OCI-M1 (cell line): ENCODE measurements around the gene RRP7A.
"Not testable (repeated sequence)": the region's sequence is repeated elsewhere in the genome, so short reads cannot be mapped to it uniquely, and the experiment has no call there.

ENCODE experiments used
- DNase-seq: peaks from one replicate; lab custom pipeline; 2025; lab: John Stamatoyannopoulos, UW

The RRP7A gene

GRCh38 chr22:42519525-42520401 is at the start of gene RRP7A:
Gene RRP7A (minus strand): TSS chr22:42519796. CDS start chr22:42519786, 10 bp downstream.
- peak; percentile 87 for DNase-seq

GRCh38 chr22:42567950-42568349 is 48.4 kb upstream of the RRP7A start:
- not testable (repeated sequence) for DNase-seq

GRCh38 chr22:42565956-42566355 is 46.4 kb upstream of the RRP7A start:
- no peak for DNase-seq

- no peak for DNase-seq
These were observed 45.1 kb upstream of the RRP7A start for GRCh38 chr22:42564699-42565098.

GRCh38 chr22:42563943-42564342 is 44.3 kb upstream of the RRP7A start:
- not testable (repeated sequence) for DNase-seq

GRCh38 chr22:42562684-42563083 is 43.1 kb upstream of the RRP7A start:
- DNase-seq: no peak

- DNase-seq: peak; percentile 23
These were observed 42.7 kb upstream of the RRP7A start for GRCh38 chr22:42562279-42562678.

- no peak for DNase-seq
These were observed 42.3 kb upstream of the RRP7A start for GRCh38 chr22:42561856-42562255.

GRCh38 chr22:42560781-42561180 is 41.2 kb upstream of the RRP7A start:
- no peak for DNase-seq

- DNase-seq: no peak
These were observed 40.8 kb upstream of the RRP7A start for GRCh38 chr22:42560381-42560780.

GRCh38 chr22:42553475-42554361 is 34.1 kb upstream of the RRP7A start, which contains the start of gene SERHL2:
Gene SERHL2 (plus strand): TSS chr22:42553956. CDS start chr22:42554021, 65 bp downstream.
- peak; percentile 86 for DNase-seq

- not testable (repeated sequence) for DNase-seq
These were observed 32.7 kb upstream of the RRP7A start for GRCh38 chr22:42552294-42552647.

- no peak for DNase-seq
These were observed 29.9 kb upstream of the RRP7A start for GRCh38 chr22:42549331-42550060.

GRCh38 chr22:42548597-42549330 is 29.2 kb upstream of the RRP7A start:
- no peak for DNase-seq

GRCh38 chr22:42548126-42548525 is 28.5 kb upstream of the RRP7A start:
- not testable (repeated sequence) for DNase-seq

- DNase-seq: no peak
These were observed 28.0 kb upstream of the RRP7A start for GRCh38 chr22:42547562-42547961.

GRCh38 chr22:42544686-42545085 is 25.1 kb upstream of the RRP7A start:
- peak; percentile 19 for DNase-seq

GRCh38 chr22:42539236-42539771 is 19.7 kb upstream of the RRP7A start:
- DNase-seq: not testable (repeated sequence)

GRCh38 chr22:42537199-42537831 is 17.7 kb upstream of the RRP7A start:
- DNase-seq: not testable (repeated sequence)

- not testable (repeated sequence) for DNase-seq
These were observed 17.0 kb upstream of the RRP7A start for GRCh38 chr22:42536634-42537033.
